HepG2 (cell line): ENCODE data around the gene ST14. TPM values are rescaled to one million over a fixed set of nuclear protein-coding genes. Genes with fewer than 3 reads are reported as not detected.
A peak's percentile ranks its signal among the peaks of the same experiment; 100 is the strongest.

Source experiments
- HNRNPUL1 ChIP-seq: fragments of 200-400 bp; formaldehyde crosslinking; IDR thresholded peaks from 2 replicates; pipeline ENCODE4 v1.6.1; 2017; ENCODE audit warnings: low read depth, mild to moderate bottlenecking, low read length, moderate library complexity
- ISL2 ChIP-seq: sonication (generic); formaldehyde crosslinking; IDR thresholded peaks from 2 replicates; pipeline ENCODE4 v1.5.0; 2020; ENCODE audit warnings: missing genetic modification reagents
- ZNF75D ChIP-seq: sonication (generic); formaldehyde crosslinking; IDR thresholded peaks from 2 replicates; pipeline ENCODE4 v1.8.1; 2023; ENCODE audit warnings: missing genetic modification reagents, mild to moderate bottlenecking, borderline replicate concordance
- polyA plus RNA-seq, 8 experiments: library from polyadenylated mRNA; depleted of rRNA in 3 of 8; stranded (reverse) in 7 of 8; unstranded in 1 of 8; fragments of >200 nt; fragmentation: Illumina TruSeq in 4 of 8; extraction: Trizol in 4 of 8; gene quantifications; 2 replicates each; pipeline versions ENCODE4 v1.2.1 to v1.2.3, GENCODE V29; 2011 to 2016; ENCODE audit warnings: low read depth in 4 of 8, missing spikeins in 1 of 8, mixed read lengths in 1 of 8; ENCODE audit not compliant: insufficient read depth in 1 of 8
- total RNA-seq, 5 experiments: library from RNA; depleted of rRNA; stranded (reverse); fragments of >200 nt; fragmentation: Illumina TruSeq; extraction: Trizol; gene quantifications; 2 replicates each; pipeline ENCODE4 v1.2.3, GENCODE V29; 2016; ENCODE audit warnings: low read depth in 1 of 5
- TF ChIP-seq, protein P1 (sequence below), 2 experiments: fragments of 450-650 bp in 1 of 2; sonication (generic) in 1 of 2; formaldehyde crosslinking in 1 of 2; IDR thresholded peaks; 2 replicates each; pipeline versions ENCODE4 v1.6.1 to v1.8.0; 2016 to 2022; ENCODE audit warnings: antibody characterized with exemption in 1 of 2, mild to moderate bottlenecking in 1 of 2, missing genetic modification reagents in 1 of 2
- TF ChIP-seq, protein P2 (sequence below): conservative IDR thresholded peaks from 2 replicates; pipeline ENCODE4 v1.6.1; 2018; ENCODE audit warnings: missing genetic modification reagents
- TF ChIP-seq, protein P3 (sequence below): IDR thresholded peaks from 2 replicates; pipeline ENCODE4 v1.6.1; 2016; ENCODE audit warnings: low read depth, missing genetic modification reagents, missing compliant biosample characterization
- TF ChIP-seq, protein P4 (sequence below): sonication (generic); formaldehyde crosslinking; IDR thresholded peaks from 2 replicates; pipeline ENCODE4 v1.4.0; 2020; ENCODE audit warnings: missing genetic modification reagents

The ST14 gene
- total and polyA plus RNA-seq, 2 of the 13 experiments (the other 11 are each of a cell fraction or from before 2014, with no cell fraction given) = 0.88 to 1.4 TPM

DNA sequence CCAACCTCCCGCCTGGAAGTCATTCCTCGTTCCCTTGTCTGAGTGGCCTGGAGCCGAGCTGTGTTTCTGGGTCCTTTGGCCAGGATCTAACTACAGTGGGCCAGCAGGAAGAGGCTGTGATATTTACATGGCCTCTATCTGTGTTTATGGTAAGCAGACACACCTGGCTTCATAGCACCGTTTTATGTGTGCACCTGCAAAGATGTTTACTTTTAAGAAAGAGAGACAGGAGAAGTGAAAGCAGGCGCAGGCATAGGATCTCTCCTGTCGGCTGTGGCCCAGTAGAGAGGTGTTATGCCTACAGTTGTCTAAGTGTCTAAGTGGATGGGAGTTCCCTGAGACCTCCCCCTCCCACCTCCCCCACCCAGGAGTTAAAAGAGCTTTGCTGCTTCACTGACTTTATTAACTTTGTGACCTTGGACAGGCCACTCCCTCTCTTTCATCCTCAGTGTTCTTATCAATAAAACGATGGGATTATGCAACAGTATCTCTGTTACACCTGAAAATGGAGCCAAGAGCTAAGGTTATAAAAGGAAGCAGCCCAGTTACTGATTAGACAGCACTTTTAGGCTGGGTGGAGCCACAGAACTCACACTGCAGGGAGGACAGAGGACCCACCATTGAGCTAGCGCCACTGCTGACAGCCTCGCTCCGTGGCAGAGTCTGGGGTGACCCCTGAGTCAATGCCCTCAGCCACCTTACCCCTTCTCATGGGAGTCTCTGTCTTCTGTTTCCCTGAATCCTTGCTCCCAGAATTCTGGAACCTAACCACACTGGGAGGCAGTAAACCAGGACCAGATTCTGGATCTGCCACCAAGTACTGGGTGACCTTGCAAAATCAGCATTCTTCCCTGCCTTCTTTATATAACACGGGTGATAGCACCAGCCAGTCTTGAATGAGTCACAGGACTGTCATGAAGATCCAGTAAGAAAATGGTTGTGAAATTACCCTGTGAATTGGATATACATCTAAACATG is 22.0 kb downstream of the ST14 start (continued):
- TF ChIP-seq, protein P1, sequence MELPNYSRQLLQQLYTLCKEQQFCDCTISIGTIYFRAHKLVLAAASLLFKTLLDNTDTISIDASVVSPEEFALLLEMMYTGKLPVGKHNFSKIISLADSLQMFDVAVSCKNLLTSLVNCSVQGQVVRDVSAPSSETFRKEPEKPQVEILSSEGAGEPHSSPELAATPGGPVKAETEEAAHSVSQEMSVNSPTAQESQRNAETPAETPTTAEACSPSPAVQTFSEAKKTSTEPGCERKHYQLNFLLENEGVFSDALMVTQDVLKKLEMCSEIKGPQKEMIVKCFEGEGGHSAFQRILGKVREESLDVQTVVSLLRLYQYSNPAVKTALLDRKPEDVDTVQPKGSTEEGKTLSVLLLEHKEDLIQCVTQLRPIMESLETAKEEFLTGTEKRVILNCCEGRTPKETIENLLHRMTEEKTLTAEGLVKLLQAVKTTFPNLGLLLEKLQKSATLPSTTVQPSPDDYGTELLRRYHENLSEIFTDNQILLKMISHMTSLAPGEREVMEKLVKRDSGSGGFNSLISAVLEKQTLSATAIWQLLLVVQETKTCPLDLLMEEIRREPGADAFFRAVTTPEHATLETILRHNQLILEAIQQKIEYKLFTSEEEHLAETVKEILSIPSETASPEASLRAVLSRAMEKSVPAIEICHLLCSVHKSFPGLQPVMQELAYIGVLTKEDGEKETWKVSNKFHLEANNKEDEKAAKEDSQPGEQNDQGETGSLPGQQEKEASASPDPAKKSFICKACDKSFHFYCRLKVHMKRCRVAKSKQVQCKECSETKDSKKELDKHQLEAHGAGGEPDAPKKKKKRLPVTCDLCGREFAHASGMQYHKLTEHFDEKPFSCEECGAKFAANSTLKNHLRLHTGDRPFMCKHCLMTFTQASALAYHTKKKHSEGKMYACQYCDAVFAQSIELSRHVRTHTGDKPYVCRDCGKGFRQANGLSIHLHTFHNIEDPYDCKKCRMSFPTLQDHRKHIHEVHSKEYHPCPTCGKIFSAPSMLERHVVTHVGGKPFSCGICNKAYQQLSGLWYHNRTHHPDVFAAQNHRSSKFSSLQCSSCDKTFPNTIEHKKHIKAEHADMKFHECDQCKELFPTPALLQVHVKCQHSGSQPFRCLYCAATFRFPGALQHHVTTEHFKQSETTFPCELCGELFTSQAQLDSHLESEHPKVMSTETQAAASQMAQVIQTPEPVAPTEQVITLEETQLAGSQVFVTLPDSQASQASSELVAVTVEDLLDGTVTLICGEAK (IDR thresholded peaks at IDR 0.05) = peak; percentile 37; the same call in 1 of the 2 replicates
- TF ChIP-seq, protein P1 (CRISPR knock-in tag; IDR thresholded peaks at IDR 0.05) = peak; percentile 97
- TF ChIP-seq, protein P2, sequence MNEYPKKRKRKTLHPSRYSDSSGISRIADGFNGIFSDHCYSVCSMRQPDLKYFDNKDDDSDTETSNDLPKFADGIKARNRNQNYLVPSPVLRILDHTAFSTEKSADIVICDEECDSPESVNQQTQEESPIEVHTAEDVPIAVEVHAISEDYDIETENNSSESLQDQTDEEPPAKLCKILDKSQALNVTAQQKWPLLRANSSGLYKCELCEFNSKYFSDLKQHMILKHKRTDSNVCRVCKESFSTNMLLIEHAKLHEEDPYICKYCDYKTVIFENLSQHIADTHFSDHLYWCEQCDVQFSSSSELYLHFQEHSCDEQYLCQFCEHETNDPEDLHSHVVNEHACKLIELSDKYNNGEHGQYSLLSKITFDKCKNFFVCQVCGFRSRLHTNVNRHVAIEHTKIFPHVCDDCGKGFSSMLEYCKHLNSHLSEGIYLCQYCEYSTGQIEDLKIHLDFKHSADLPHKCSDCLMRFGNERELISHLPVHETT (CRISPR knock-in tag) = no peak
- TF ChIP-seq ISL2 (CRISPR knock-in tag) = peak; percentile 95
- TF ChIP-seq, protein P3, sequence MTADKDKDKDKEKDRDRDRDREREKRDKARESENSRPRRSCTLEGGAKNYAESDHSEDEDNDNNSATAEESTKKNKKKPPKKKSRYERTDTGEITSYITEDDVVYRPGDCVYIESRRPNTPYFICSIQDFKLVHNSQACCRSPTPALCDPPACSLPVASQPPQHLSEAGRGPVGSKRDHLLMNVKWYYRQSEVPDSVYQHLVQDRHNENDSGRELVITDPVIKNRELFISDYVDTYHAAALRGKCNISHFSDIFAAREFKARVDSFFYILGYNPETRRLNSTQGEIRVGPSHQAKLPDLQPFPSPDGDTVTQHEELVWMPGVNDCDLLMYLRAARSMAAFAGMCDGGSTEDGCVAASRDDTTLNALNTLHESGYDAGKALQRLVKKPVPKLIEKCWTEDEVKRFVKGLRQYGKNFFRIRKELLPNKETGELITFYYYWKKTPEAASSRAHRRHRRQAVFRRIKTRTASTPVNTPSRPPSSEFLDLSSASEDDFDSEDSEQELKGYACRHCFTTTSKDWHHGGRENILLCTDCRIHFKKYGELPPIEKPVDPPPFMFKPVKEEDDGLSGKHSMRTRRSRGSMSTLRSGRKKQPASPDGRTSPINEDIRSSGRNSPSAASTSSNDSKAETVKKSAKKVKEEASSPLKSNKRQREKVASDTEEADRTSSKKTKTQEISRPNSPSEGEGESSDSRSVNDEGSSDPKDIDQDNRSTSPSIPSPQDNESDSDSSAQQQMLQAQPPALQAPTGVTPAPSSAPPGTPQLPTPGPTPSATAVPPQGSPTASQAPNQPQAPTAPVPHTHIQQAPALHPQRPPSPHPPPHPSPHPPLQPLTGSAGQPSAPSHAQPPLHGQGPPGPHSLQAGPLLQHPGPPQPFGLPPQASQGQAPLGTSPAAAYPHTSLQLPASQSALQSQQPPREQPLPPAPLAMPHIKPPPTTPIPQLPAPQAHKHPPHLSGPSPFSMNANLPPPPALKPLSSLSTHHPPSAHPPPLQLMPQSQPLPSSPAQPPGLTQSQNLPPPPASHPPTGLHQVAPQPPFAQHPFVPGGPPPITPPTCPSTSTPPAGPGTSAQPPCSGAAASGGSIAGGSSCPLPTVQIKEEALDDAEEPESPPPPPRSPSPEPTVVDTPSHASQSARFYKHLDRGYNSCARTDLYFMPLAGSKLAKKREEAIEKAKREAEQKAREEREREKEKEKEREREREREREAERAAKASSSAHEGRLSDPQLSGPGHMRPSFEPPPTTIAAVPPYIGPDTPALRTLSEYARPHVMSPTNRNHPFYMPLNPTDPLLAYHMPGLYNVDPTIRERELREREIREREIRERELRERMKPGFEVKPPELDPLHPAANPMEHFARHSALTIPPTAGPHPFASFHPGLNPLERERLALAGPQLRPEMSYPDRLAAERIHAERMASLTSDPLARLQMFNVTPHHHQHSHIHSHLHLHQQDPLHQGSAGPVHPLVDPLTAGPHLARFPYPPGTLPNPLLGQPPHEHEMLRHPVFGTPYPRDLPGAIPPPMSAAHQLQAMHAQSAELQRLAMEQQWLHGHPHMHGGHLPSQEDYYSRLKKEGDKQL (CRISPR knock-in tag) = peak; percentile 67
- TF ChIP-seq ZNF75D (CRISPR knock-in tag) = no peak
- peak; percentile 13; the same call in 1 of the 2 replicates for TF ChIP-seq HNRNPUL1
- TF ChIP-seq, protein P4, sequence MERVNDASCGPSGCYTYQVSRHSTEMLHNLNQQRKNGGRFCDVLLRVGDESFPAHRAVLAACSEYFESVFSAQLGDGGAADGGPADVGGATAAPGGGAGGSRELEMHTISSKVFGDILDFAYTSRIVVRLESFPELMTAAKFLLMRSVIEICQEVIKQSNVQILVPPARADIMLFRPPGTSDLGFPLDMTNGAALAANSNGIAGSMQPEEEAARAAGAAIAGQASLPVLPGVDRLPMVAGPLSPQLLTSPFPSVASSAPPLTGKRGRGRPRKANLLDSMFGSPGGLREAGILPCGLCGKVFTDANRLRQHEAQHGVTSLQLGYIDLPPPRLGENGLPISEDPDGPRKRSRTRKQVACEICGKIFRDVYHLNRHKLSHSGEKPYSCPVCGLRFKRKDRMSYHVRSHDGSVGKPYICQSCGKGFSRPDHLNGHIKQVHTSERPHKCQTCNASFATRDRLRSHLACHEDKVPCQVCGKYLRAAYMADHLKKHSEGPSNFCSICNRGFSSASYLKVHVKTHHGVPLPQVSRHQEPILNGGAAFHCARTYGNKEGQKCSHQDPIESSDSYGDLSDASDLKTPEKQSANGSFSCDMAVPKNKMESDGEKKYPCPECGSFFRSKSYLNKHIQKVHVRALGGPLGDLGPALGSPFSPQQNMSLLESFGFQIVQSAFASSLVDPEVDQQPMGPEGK (CRISPR knock-in tag) = peak; percentile 61
